GM21390 (cell line): ENCODE measurements around the gene PRSS58.

ENCODE experiments used
- ATAC-seq: cut with Tn5 transposase; IDR thresholded peaks from one replicate; pipeline ENCODE4 v1.9.1; 2021; ENCODE audit not compliant: unreplicated experiment

PRSS58 gene

GRCh38 chr7:142228537-142229104 is 29.2 kb downstream of the PRSS58 start:
- no peak for ATAC-seq
